Activated B cell treated with CpG ODN at 0.5 μM for 24 hours (primary cell): ENCODE data around the gene SEC14L6. TPM values are rescaled to one million over a fixed set of nuclear protein-coding genes. Genes with fewer than 3 reads are reported as not detected.

Experiments
- ATAC-seq: fragments of 200-7000 bp; cut with Tn5 transposase; one replicate; pipeline ENCODE4 v1.10.0; 2021; ENCODE audit warnings: low read depth, mild to moderate bottlenecking, moderate library complexity
- CTCF ChIA-PET: fragments of 350-600 bp; sonication (Branson Sonifier 250); formaldehyde crosslinking; loops from one replicate; lab custom pipeline; 2021; ENCODE audit warnings: antibody characterized with exemption; lab: Charles Lee
- POLR2A ChIA-PET: fragments of 350-600 bp; sonication (Branson Sonifier 250); formaldehyde crosslinking; loops from one replicate; lab custom pipeline; 2021; ENCODE audit warnings: antibody characterized with exemption; lab: Charles Lee
- DNase-seq: peaks from one replicate; pipeline ENCODE4 v3.0.0; 2022
- H3K27ac Mint-ChIP-seq: one replicate; pipeline ENCODE4 v1.8.0; 2020; ENCODE audit warnings: mixed read lengths
- H3K27me3 Mint-ChIP-seq: one replicate; pipeline ENCODE4 v1.8.0; 2021; ENCODE audit warnings: mixed read lengths
- H3K36me3 Mint-ChIP-seq: one replicate; pipeline ENCODE4 v1.8.0; 2021; ENCODE audit warnings: low read depth, mixed read lengths
- H3K4me1 Mint-ChIP-seq: one replicate; pipeline ENCODE4 v1.8.0; 2021; ENCODE audit warnings: mixed read lengths
- H3K4me3 Mint-ChIP-seq: one replicate; pipeline ENCODE4 v1.8.0; 2020; ENCODE audit warnings: mild to moderate bottlenecking, mixed read lengths
- H3K9me3 Mint-ChIP-seq: one replicate; pipeline ENCODE4 v1.8.0; 2020; ENCODE audit warnings: mixed read lengths
- intact Hi-C: fragments of 100-400 bp; cut with micrococcal nuclease; formaldehyde crosslinking; loops from one replicate; pipeline ENCODE4 v1.15.1; 2024
- total RNA-seq: library from RNA; stranded (reverse); gene quantifications from 2 replicates; pipeline ENCODE4 v1.2.3, GENCODE V29; 2022
- TF ChIP-seq, protein P1 (sequence below): fragments of 200-600 bp; IDR thresholded peaks from one replicate; pipeline ENCODE4 v1.8.0; 2022; ENCODE audit warnings: antibody characterized with exemption, mild to moderate bottlenecking

Gene SEC14L6
- total RNA-seq, 1 donor from 2014 or later = not detected

GRCh38 chr22:30490399-30490798, 56.1 kb downstream of the SEC14L6 start:
- no peak overlapping the region for H3K27ac Mint-ChIP-seq
- H3K4me3 Mint-ChIP-seq = no peak overlapping the region
- H3K9me3 Mint-ChIP-seq = no peaks in the 10 kb centered on the region
- intact Hi-C loops = no loop called here
- ChIA-PET POLR2A (interaction anchor here (0.6 kb wide), 1 partner anchor 321 kb away, joined by 4 read pairs; no protein-coding TSS in a partner anchor), CTCF (no interaction called here)
- H3K27me3 Mint-ChIP-seq = peaks cover 19% of the 10 kb centered on the region
- ATAC-seq (no peak), DNase-seq (no peak)
- H3K4me1 Mint-ChIP-seq = no peaks in the 10 kb centered on the region
- TF ChIP-seq, protein P1, sequence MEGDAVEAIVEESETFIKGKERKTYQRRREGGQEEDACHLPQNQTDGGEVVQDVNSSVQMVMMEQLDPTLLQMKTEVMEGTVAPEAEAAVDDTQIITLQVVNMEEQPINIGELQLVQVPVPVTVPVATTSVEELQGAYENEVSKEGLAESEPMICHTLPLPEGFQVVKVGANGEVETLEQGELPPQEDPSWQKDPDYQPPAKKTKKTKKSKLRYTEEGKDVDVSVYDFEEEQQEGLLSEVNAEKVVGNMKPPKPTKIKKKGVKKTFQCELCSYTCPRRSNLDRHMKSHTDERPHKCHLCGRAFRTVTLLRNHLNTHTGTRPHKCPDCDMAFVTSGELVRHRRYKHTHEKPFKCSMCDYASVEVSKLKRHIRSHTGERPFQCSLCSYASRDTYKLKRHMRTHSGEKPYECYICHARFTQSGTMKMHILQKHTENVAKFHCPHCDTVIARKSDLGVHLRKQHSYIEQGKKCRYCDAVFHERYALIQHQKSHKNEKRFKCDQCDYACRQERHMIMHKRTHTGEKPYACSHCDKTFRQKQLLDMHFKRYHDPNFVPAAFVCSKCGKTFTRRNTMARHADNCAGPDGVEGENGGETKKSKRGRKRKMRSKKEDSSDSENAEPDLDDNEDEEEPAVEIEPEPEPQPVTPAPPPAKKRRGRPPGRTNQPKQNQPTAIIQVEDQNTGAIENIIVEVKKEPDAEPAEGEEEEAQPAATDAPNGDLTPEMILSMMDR = no peak
- H3K36me3 Mint-ChIP-seq = no peaks in the 10 kb centered on the region

DNA sequence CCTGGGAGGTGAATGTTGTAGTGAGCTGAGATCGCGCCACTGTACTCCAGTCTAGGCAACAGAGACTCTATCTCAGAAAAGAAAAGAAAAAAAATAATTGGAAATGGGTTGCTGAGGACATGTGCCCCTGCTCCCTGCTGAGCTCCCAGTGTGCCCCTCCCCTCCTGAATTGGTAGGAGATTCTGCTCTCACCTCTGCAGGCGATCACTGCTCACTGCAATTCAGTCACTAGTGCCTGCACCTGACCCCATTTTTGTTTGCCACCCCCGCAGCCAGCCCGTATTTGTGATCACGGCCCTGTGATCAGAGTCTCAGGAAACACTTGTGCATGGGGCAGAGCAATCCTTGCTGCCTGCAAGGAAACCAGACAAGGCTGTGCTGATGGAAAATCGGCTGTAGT, 58.4 kb downstream of the SEC14L6 start:
- H3K36me3 Mint-ChIP-seq = no peaks in the 10 kb centered on the region
- DNase-seq (no peak), ATAC-seq (no peak)
- POLR2A ChIA-PET = no interaction called here
- CTCF ChIA-PET = no interaction called here
- H3K9me3 Mint-ChIP-seq = no peaks in the 10 kb centered on the region
- TF ChIP-seq, protein P1 = no peak
- no peak overlapping the region for H3K4me3 Mint-ChIP-seq
- H3K27me3 Mint-ChIP-seq = peaks cover 16% of the 10 kb centered on the region
- H3K27ac Mint-ChIP-seq = no peak overlapping the region
- intact Hi-C loops = no loop called here
- no peaks in the 10 kb centered on the region for H3K4me1 Mint-ChIP-seq

DNA sequence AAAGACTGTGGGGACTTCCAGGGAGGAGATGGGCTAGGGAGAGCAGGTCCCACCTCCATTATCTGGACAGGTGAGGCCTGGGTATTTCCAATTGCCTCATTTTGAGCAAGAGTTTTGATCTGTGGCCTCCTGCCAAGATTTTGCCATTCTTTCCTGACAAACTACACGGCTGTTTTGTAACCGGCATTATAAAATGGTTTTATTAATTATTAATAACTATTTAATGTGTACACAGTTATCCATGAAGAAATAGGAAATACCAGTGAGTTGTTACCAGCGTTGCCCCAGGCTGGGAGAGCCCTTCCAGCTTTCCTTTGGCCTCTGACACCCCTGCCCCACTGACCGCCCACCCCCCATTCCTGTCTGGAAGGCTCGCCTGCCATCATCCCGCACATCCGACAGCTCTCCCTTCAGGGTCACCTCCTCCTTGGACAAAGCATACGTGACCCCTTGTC, 59.9 kb downstream of the SEC14L6 start:
- no peaks in the 10 kb centered on the region for H3K4me1 Mint-ChIP-seq
- no peak for ATAC-seq
- TF ChIP-seq, protein P1 = no peak
- no peak overlapping the region for H3K4me3 Mint-ChIP-seq
- POLR2A ChIA-PET = no interaction called here
- intact Hi-C loops = no loop called here
- CTCF ChIA-PET = interaction anchor here (1.0 to 3.8 kb wide), 4 partner anchors 60 to 101 kb away, joined by 3 to 26 read pairs (median 7); partner anchors contain the start of gene RNF215
- H3K27ac Mint-ChIP-seq = no peak overlapping the region
- H3K36me3 Mint-ChIP-seq = no peaks in the 10 kb centered on the region
- DNase-seq = no peak
- H3K9me3 Mint-ChIP-seq = no peaks in the 10 kb centered on the region
- peaks cover 14% of the 10 kb centered on the region for H3K27me3 Mint-ChIP-seq

DNA sequence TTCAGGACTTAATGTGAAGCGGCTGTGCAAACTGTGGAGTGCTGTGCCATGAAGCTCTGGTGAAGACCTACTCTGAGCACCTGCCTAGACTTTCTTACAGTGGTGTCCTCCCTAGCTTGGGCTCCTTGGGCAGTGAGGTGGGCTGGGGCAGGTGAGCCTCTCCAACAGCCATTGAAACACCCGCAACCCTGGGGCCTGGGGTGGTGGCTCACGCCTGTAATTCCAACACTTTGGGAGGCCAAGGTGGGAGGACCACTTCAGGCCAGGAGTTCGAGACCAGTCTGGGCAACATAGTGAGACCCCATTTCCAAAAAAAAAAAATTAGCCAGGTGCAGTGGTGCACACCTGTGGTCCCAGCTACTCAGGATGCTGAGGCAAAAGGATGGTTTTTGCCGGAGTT, 60.4 kb downstream of the SEC14L6 start:
- Mint-ChIP-seq H3K4me1 (no peaks in the 10 kb centered on the region), H3K27me3 (peaks cover 14% of the 10 kb centered on the region), H3K4me3 (no peak overlapping the region), H3K9me3 (no peaks in the 10 kb centered on the region), H3K27ac (no peak overlapping the region), H3K36me3 (no peaks in the 10 kb centered on the region)
- ChIA-PET CTCF (interaction anchor here (1.0 to 3.8 kb wide), 5 partner anchors 60 to 379 kb away, joined by 3 to 26 read pairs (median 5); partner anchors contain the start of gene RNF215), POLR2A (no interaction called here)
- TF ChIP-seq, protein P1 = no peak
- ATAC-seq = no peak
- no peak for DNase-seq
- intact Hi-C loops = no loop called here

DNA sequence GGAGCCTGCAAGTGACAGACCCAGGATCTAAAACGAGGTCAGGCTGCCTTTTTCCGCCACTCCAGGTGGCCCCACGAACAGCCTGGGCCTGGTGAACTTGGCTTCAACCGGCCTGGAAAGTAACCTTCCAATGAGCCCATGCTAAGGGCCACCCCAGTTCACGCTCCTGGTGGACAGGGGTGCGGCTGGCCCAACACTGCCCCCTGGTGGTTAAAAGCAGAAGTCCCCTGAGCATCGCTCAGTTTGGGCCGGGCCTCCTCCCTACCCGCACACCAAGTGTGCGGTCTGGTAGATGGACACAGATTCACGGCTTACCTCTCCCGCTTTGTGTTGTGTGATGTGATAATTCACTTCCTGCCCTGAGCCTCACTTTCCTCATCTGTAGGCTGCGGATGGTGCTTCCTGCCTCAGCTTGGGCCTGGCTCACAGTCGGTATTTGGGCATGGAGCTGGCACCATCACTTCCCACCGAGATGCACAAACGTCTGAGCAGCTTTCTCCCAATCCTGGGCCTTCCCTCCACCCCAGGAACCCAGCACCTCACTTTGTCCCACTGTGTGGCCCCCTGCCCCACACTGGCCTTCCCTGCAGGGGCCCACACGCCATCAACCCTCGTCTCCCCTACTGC, 61.1 kb downstream of the SEC14L6 start:
- Mint-ChIP-seq H3K4me3 (no peak overlapping the region), H3K9me3 (no peaks in the 10 kb centered on the region), H3K36me3 (no peaks in the 10 kb centered on the region), H3K27ac (no peak overlapping the region), H3K4me1 (no peaks in the 10 kb centered on the region), H3K27me3 (peaks cover 9% of the 10 kb centered on the region)
- ATAC-seq = peak; percentile 93
- intact Hi-C loops = loop anchor here (1.0 kb wide), 3 partner anchors 40 to 229 kb away; no protein-coding TSS in a partner anchor
- TF ChIP-seq, protein P1 = peak; percentile 31
- ChIA-PET CTCF (interaction anchor here (1.0 to 3.8 kb wide), 7 partner anchors 11 to 378 kb away, joined by 3 to 26 read pairs (median 5); partner anchors contain the start of gene RNF215), POLR2A (interaction anchor here (0.6 kb wide), 1 partner anchor 97 kb away, joined by 7 read pairs; no protein-coding TSS in a partner anchor)
- peak; percentile 66 for DNase-seq
